ENCODE data around the gene HIPK1. TPM values are rescaled to one million over a fixed set of nuclear protein-coding genes. Genes with fewer than 3 reads are reported as not detected.

The HIPK1 gene
- total RNA-seq, 1 experiment from 2014 or later: 40.1 TPM

DNA sequence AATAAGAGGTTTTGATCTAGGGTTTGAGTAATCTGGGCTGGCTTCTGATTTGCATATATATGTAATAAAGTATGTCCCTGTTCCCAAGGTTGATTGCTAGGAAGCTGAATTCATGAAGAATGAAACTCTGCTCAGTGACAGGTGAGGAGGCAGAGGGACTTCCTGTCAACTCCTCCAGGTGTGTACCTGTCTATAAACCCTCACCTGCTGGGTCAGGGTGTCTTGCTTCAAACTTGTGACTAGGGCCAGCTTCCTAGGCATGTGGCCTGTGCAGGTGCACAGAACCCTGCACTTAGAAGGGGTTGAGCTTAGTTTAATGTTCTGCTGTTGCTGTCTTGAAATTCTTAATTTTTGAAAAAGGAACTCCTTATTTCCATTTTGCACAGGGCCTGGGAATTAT, 71.3 kb downstream of the HIPK1 start:
- H3K79me2 ChIP-seq (ENCODE audit: insufficient read depth, low read length): no peaks in the 10 kb centered on the region
- no peaks in the 10 kb centered on the region for H3K9me2 ChIP-seq (ENCODE audit: insufficient read depth)
- no peaks in the 10 kb centered on the region for H4K20me1 ChIP-seq (ENCODE audit: insufficient read depth)
- H3K27me3 ChIP-seq (ENCODE audit: insufficient read depth, low read length): no peaks in the 10 kb centered on the region
- no peak for DNase-seq (ENCODE audit: low read depth, low spot score)
- H3K9ac ChIP-seq (ENCODE audit: low read length): no peak overlapping the region
- CTCF ChIA-PET: no interaction called here
- no peak for ATAC-seq
- intact Hi-C loops (cut with micrococcal nuclease): no loop called here
- no TSS peak for BruUV-seq (replicated peaks)
- 0 out of 4 replicates have a peak, but pooled peaks cover 0 to 4% of the 10 kb centered on the region in 2 experiments for H3K9me3 ChIP-seq (ENCODE audit: control insufficient read depth in 1 of 2, insufficient read depth in 1 of 2, low read depth in 1 of 2, low read length in 2 of 2)
- POLR2A ChIA-PET: no interaction called here
- H3K36me3 ChIP-seq (ENCODE audit: control insufficient read depth in 1 of 2, insufficient read depth in 2 of 2, low read length in 2 of 2): no peaks in the 10 kb centered on the region
- H3K4me2 ChIP-seq (ENCODE audit: low read length): no peak overlapping the region
- no peak overlapping the region for H3K4me3 ChIP-seq (replicated peaks in 1 of 2; ENCODE audit: low read depth in 1 of 2, low read length in 2 of 2)
- H3K4me1 ChIP-seq (ENCODE audit: control insufficient read depth in 1 of 2, insufficient read depth in 2 of 2, low read length in 2 of 2): no peaks in the 10 kb centered on the region
- RAD21 ChIA-PET (ENCODE audit: low non-redundant PET in 1 of 2, low total read pairs in 2 of 2, uncharacterized antibody in 2 of 2, unreplicated experiment in 2 of 2): no interaction called here
- no peak overlapping the region for H2AFZ ChIP-seq (ENCODE audit: low read depth, low read length, poor library complexity, severe bottlenecking)
- TF ChIP-seq ZBTB33 (IDR thresholded peaks at IDR 0.05; ENCODE audit: extremely low read depth, insufficient replicate concordance, low read length): no peak
- no peak for TF ChIP-seq TCF7L2 (IDR thresholded peaks at IDR 0.05; ENCODE audit: borderline replicate concordance, extremely low read depth, insufficient read depth, insufficient read length)
- TF ChIP-seq CEBPB (IDR thresholded peaks at IDR 0.05; ENCODE audit: low read depth): no peak
- H3K27ac ChIP-seq (ENCODE audit: low read depth, low read length): no peak overlapping the region

- DNase-seq (ENCODE audit: low read depth, low spot score) (no peak), ATAC-seq (no peak)
- BruUV-seq (replicated peaks): no TSS peak
These were observed 73.5 kb downstream of the HIPK1 start for GRCh38 chr1:114002492-114003239.

More at GRCh38 chr1:114002492-114003239, 73.5 kb downstream of the HIPK1 start:
- H4K20me1 ChIP-seq (ENCODE audit: insufficient read depth): no peaks in the 10 kb centered on the region
- RAD21 ChIA-PET (ENCODE audit: low non-redundant PET in 1 of 2, low total read pairs in 2 of 2, uncharacterized antibody in 2 of 2, unreplicated experiment in 2 of 2): no interaction called here
- no peak overlapping the region for H3K4me2 ChIP-seq (ENCODE audit: low read length)
- no peaks in the 10 kb centered on the region for H3K27me3 ChIP-seq (ENCODE audit: insufficient read depth, low read length)
- POLR2A ChIA-PET: no interaction called here
- H3K9ac ChIP-seq (ENCODE audit: low read length): no peak overlapping the region
- no peaks in the 10 kb centered on the region for H3K9me2 ChIP-seq (ENCODE audit: insufficient read depth)
- H3K4me1 ChIP-seq (ENCODE audit: control insufficient read depth in 1 of 2, insufficient read depth in 2 of 2, low read length in 2 of 2): no peaks in the 10 kb centered on the region
- no peak overlapping the region for H2AFZ ChIP-seq (ENCODE audit: low read depth, low read length, poor library complexity, severe bottlenecking)
- no peaks in the 10 kb centered on the region for H3K9me3 ChIP-seq (ENCODE audit: control insufficient read depth in 1 of 2, insufficient read depth in 1 of 2, low read depth in 1 of 2, low read length in 2 of 2)
- no peak overlapping the region for H3K4me3 ChIP-seq (replicated peaks in 1 of 2; ENCODE audit: low read depth in 1 of 2, low read length in 2 of 2)
- no peak for TF ChIP-seq SRF (IDR thresholded peaks at IDR 0.05; ENCODE audit: low read depth)
- no peak for TF ChIP-seq FOSL1 (IDR thresholded peaks at IDR 0.05; ENCODE audit: low read depth)
- no peak for TF ChIP-seq ELF1 (IDR thresholded peaks at IDR 0.05; ENCODE audit: borderline replicate concordance, low read depth)
- no peak for TF ChIP-seq MAX (IDR thresholded peaks at IDR 0.05)
- no peak for TF ChIP-seq TCF7L2 (IDR thresholded peaks at IDR 0.05; ENCODE audit: borderline replicate concordance, extremely low read depth, insufficient read depth, insufficient read length)
- intact Hi-C loops (cut with micrococcal nuclease): no loop called here
- H3K27ac ChIP-seq (ENCODE audit: low read depth, low read length): no peak overlapping the region
- CTCF ChIA-PET: interaction anchor here (0.9 kb wide), 1 partner anchor 280 kb away, joined by 4 read pairs; no protein-coding TSS in a partner anchor
- H3K36me3 ChIP-seq (ENCODE audit: control insufficient read depth in 1 of 2, insufficient read depth in 2 of 2, low read length in 2 of 2): no peaks in the 10 kb centered on the region
- H3K79me2 ChIP-seq (ENCODE audit: insufficient read depth, low read length): no peaks in the 10 kb centered on the region
